ENCODE measurements around the gene PLEKHG5. TPM values are rescaled to one million over a fixed set of nuclear protein-coding genes. Genes with fewer than 3 reads are reported as not detected.

PLEKHG5 gene, protein sequence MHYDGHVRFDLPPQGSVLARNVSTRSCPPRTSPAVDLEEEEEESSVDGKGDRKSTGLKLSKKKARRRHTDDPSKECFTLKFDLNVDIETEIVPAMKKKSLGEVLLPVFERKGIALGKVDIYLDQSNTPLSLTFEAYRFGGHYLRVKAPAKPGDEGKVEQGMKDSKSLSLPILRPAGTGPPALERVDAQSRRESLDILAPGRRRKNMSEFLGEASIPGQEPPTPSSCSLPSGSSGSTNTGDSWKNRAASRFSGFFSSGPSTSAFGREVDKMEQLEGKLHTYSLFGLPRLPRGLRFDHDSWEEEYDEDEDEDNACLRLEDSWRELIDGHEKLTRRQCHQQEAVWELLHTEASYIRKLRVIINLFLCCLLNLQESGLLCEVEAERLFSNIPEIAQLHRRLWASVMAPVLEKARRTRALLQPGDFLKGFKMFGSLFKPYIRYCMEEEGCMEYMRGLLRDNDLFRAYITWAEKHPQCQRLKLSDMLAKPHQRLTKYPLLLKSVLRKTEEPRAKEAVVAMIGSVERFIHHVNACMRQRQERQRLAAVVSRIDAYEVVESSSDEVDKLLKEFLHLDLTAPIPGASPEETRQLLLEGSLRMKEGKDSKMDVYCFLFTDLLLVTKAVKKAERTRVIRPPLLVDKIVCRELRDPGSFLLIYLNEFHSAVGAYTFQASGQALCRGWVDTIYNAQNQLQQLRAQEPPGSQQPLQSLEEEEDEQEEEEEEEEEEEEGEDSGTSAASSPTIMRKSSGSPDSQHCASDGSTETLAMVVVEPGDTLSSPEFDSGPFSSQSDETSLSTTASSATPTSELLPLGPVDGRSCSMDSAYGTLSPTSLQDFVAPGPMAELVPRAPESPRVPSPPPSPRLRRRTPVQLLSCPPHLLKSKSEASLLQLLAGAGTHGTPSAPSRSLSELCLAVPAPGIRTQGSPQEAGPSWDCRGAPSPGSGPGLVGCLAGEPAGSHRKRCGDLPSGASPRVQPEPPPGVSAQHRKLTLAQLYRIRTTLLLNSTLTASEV
- 0.51 TPM for polyA plus RNA-seq (2013)

GRCh38 chr1:6491480-6491962, at the start of gene PLEKHG5:
PLEKHG5 (minus strand) TSS chr1:6491667; CDS start chr1:6477571, 14,096 bp downstream.
- H3K27ac ChIP-seq (ENCODE audit: insufficient read depth in 1 of 2, low read depth in 1 of 2, low read length in 2 of 2, poor library complexity in 1 of 2, severe bottlenecking in 2 of 2): no peak within 1 kb of the TSS
- ChIA-PET CTCF (interaction anchor here (0.5 to 4.7 kb wide), 5 partner anchors 12 to 155 kb away, joined by 3 to 20 read pairs (median 5); no protein-coding TSS in a partner anchor), POLR2A (no interaction called here)
- no peaks in the 10 kb centered on the region for H3K9me3 ChIP-seq (ENCODE audit: control extremely low read depth in 1 of 5, control insufficient read depth in 4 of 5, insufficient read depth in 2 of 5, low read depth in 1 of 5, low read length in 4 of 5)
- H3K4me3 ChIP-seq (ENCODE audit: control insufficient read depth in 1 of 7, extremely low read depth in 1 of 7, insufficient read depth in 4 of 7, low read depth in 2 of 7, low read length in 6 of 7): peak within 1 kb of the TSS; percentile 53 to 82 (median 63)
- WGBS (ENCODE audit: insufficient coverage): 100% methylated on average over 3 of the region's 6 CpGs
- H3K27me3 ChIP-seq (replicated peaks in 2 of 5; ENCODE audit: control insufficient read depth in 4 of 5, insufficient read depth in 5 of 5, low read length in 4 of 5): peaks cover 0 to 20% (median 10%) of the 10 kb centered on the region in 5 experiments
- peaks cover 0 to 30% (median 25%) of the 10 kb centered on the region in 4 experiments for H3K4me1 ChIP-seq (ENCODE audit: control extremely low read depth in 1 of 4, control insufficient read depth in 4 of 4, insufficient read depth in 4 of 4, low read length in 3 of 4)
- no peaks in the 10 kb centered on the region for H3K36me3 ChIP-seq (ENCODE audit: control insufficient read depth in 4 of 4, insufficient read depth in 4 of 4, low read length in 3 of 4)
- no peak for DNase-seq

GRCh38 chr1:6538956-6539355, 47.5 kb upstream of the PLEKHG5 start:
- Histone ChIP-seq H3K4me3 (ENCODE audit: control insufficient read depth in 1 of 7, extremely low read depth in 1 of 7, insufficient read depth in 4 of 7, low read depth in 2 of 7, low read length in 6 of 7) (no peak overlapping the region), H3K4me1 (ENCODE audit: control extremely low read depth in 1 of 4, control insufficient read depth in 4 of 4, insufficient read depth in 4 of 4, low read length in 3 of 4) (no peaks in the 10 kb centered on the region), H3K36me3 (ENCODE audit: control insufficient read depth in 4 of 4, insufficient read depth in 4 of 4, low read length in 3 of 4) (peaks cover 3 to 41% (median 22%) of the 10 kb centered on the region in 4 experiments), H3K9me3 (ENCODE audit: control extremely low read depth in 1 of 5, control insufficient read depth in 4 of 5, insufficient read depth in 2 of 5, low read depth in 1 of 5, low read length in 4 of 5) (no peaks in the 10 kb centered on the region), H3K27me3 (replicated peaks in 2 of 5; ENCODE audit: control insufficient read depth in 4 of 5, insufficient read depth in 5 of 5, low read length in 4 of 5) (no peaks in the 10 kb centered on the region), H3K27ac (ENCODE audit: insufficient read depth in 1 of 2, low read depth in 1 of 2, low read length in 2 of 2, poor library complexity in 1 of 2, severe bottlenecking in 2 of 2) (no peak overlapping the region)
- WGBS (ENCODE audit: insufficient coverage): 100% methylated on average over 1 of the region's 3 CpGs
- CTCF ChIA-PET: interaction anchor here (1.4 to 2.3 kb wide), 2 partner anchors 9 to 15 kb away, joined by 3 to 7 read pairs; partner anchors contain the start of gene NOL9
- POLR2A ChIA-PET: no interaction called here
- DNase-seq: no peak

DNA sequence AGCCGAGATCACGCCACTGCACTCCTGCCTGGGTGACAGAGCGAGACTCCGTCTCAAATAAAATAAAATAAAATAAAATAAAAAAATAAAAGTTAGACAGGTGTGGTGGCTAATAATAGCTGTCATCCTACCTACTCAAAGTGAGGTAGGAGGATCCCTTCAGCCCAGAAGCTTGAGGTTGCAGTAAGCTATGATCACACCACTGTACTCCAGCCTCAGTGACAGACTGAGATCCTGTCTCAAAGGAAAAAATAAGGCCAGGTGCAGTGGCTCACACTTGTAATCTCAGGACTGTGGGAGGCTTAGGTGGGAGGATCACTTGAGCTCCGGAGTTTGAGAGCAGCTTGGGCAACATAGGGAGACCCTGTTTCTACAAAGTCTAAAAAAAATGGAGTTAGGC, 44.8 kb upstream of the PLEKHG5 start:
- Histone ChIP-seq H3K4me3 (ENCODE audit: control insufficient read depth in 1 of 7, extremely low read depth in 1 of 7, insufficient read depth in 4 of 7, low read depth in 2 of 7, low read length in 6 of 7) (no peak overlapping the region), H3K27ac (ENCODE audit: insufficient read depth in 1 of 2, low read depth in 1 of 2, low read length in 2 of 2, poor library complexity in 1 of 2, severe bottlenecking in 2 of 2) (no peak overlapping the region), H3K4me1 (ENCODE audit: control extremely low read depth in 1 of 4, control insufficient read depth in 4 of 4, insufficient read depth in 4 of 4, low read length in 3 of 4) (no peaks in the 10 kb centered on the region), H3K27me3 (replicated peaks in 2 of 5; ENCODE audit: control insufficient read depth in 4 of 5, insufficient read depth in 5 of 5, low read length in 4 of 5) (no peaks in the 10 kb centered on the region), H3K9me3 (ENCODE audit: control extremely low read depth in 1 of 5, control insufficient read depth in 4 of 5, insufficient read depth in 2 of 5, low read depth in 1 of 5, low read length in 4 of 5) (no peaks in the 10 kb centered on the region), H3K36me3 (ENCODE audit: control insufficient read depth in 4 of 4, insufficient read depth in 4 of 4, low read length in 3 of 4) (peaks cover 15 to 49% (median 37%) of the 10 kb centered on the region in 4 experiments)
- no peak for DNase-seq
- no CpG with 5 or more reads among the region's 5 CpGs for WGBS (ENCODE audit: insufficient coverage)
- CTCF ChIA-PET: interaction anchor here (0.7 to 3.2 kb wide), 4 partner anchors 11 to 60 kb away, joined by 3 to 13 read pairs (median 5); no protein-coding TSS in a partner anchor
- POLR2A ChIA-PET: no interaction called here

DNA sequence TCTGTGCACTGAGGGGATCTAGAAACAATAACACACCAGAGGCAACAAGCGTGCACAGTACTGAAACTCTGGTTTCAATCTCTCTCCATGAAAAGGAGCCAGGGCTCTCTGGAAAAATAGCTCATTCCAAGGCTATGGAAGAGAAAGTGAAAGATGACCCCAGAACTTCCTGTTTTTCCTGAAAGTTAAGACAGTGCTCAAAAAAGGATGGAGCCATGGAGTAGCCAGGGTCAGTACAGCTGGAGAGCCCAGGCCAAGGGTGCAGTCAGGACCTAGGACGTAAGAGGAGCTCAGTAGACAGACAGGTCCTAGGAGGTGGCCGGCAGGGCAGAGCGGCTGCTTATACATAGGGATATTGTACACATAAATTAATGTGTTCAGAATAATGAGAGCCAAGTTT, 43.7 kb upstream of the PLEKHG5 start:
- H3K36me3 ChIP-seq (ENCODE audit: control insufficient read depth in 4 of 4, insufficient read depth in 4 of 4, low read length in 3 of 4): peaks cover 19 to 50% (median 42%) of the 10 kb centered on the region in 4 experiments
- no peak overlapping the region for H3K4me3 ChIP-seq (ENCODE audit: control insufficient read depth in 1 of 7, extremely low read depth in 1 of 7, insufficient read depth in 4 of 7, low read depth in 2 of 7, low read length in 6 of 7)
- H3K4me1 ChIP-seq (ENCODE audit: control extremely low read depth in 1 of 4, control insufficient read depth in 4 of 4, insufficient read depth in 4 of 4, low read length in 3 of 4): no peaks in the 10 kb centered on the region
- 100% methylated on average over 2 of the region's 4 CpGs for WGBS (ENCODE audit: insufficient coverage)
- CTCF ChIA-PET: interaction anchor here (0.7 to 3.2 kb wide), 3 partner anchors 10 to 49 kb away, joined by 3 to 13 read pairs (median 7); no protein-coding TSS in a partner anchor
- H3K9me3 ChIP-seq (ENCODE audit: control extremely low read depth in 1 of 5, control insufficient read depth in 4 of 5, insufficient read depth in 2 of 5, low read depth in 1 of 5, low read length in 4 of 5): no peaks in the 10 kb centered on the region
- DNase-seq: no peak
- no peaks in the 10 kb centered on the region for H3K27me3 ChIP-seq (replicated peaks in 2 of 5; ENCODE audit: control insufficient read depth in 4 of 5, insufficient read depth in 5 of 5, low read length in 4 of 5)
- POLR2A ChIA-PET: interaction anchor here (0.7 kb wide), 1 partner anchor 14 kb away, joined by 3 read pairs; no protein-coding TSS in a partner anchor
- H3K27ac ChIP-seq (ENCODE audit: insufficient read depth in 1 of 2, low read depth in 1 of 2, low read length in 2 of 2, poor library complexity in 1 of 2, severe bottlenecking in 2 of 2): no peak overlapping the region

DNA sequence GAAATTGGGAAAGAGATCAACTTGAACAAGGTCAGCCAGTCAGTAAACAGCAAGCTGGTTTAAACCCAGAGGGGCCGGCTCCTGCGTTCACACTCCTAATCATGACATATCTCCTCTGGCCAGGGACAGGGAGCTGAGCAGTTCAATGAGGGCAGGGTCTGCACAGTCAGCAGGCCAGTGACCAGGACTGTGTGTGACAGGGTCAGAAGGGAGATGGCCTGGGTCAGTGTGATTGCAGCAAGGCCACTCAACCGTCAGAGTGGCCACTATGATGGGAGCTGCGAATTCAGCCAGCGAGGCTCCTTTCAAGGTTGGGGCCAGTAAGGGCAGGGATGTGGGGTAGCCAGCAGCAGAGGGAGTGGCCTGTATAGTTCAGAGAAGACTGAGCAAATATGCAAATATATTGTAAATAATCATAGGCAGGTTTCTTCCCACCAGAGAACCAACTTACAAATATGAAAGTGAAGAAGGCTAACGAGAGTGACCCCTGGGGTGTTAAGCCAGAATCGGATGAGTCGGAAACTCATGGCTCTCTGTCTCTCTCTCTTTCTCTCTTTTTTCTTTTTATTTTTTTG, 42.9 kb upstream of the PLEKHG5 start:
- H3K27me3 ChIP-seq (replicated peaks in 2 of 5; ENCODE audit: control insufficient read depth in 4 of 5, insufficient read depth in 5 of 5, low read length in 4 of 5): no peaks in the 10 kb centered on the region
- peaks cover 19 to 54% (median 42%) of the 10 kb centered on the region in 4 experiments for H3K36me3 ChIP-seq (ENCODE audit: control insufficient read depth in 4 of 4, insufficient read depth in 4 of 4, low read length in 3 of 4)
- H3K4me3 ChIP-seq (ENCODE audit: control insufficient read depth in 1 of 7, extremely low read depth in 1 of 7, insufficient read depth in 4 of 7, low read depth in 2 of 7, low read length in 6 of 7): no peak overlapping the region
- DNase-seq: no peak
- WGBS (ENCODE audit: insufficient coverage): 100% methylated on average over 7 of the region's 8 CpGs
- POLR2A ChIA-PET: no interaction called here
- no peaks in the 10 kb centered on the region for H3K4me1 ChIP-seq (ENCODE audit: control extremely low read depth in 1 of 4, control insufficient read depth in 4 of 4, insufficient read depth in 4 of 4, low read length in 3 of 4)
- H3K27ac ChIP-seq (ENCODE audit: insufficient read depth in 1 of 2, low read depth in 1 of 2, low read length in 2 of 2, poor library complexity in 1 of 2, severe bottlenecking in 2 of 2): no peak overlapping the region
- H3K9me3 ChIP-seq (ENCODE audit: control extremely low read depth in 1 of 5, control insufficient read depth in 4 of 5, insufficient read depth in 2 of 5, low read depth in 1 of 5, low read length in 4 of 5): no peaks in the 10 kb centered on the region
- CTCF ChIA-PET: interaction anchor here (1.2 to 3.2 kb wide), 2 partner anchors 12 to 19 kb away, joined by 3 to 13 read pairs; no protein-coding TSS in a partner anchor

GRCh38 chr1:6531996-6532395, 40.5 kb upstream of the PLEKHG5 start:
- no peak overlapping the region for H3K4me3 ChIP-seq (ENCODE audit: control insufficient read depth in 1 of 7, extremely low read depth in 1 of 7, insufficient read depth in 4 of 7, low read depth in 2 of 7, low read length in 6 of 7)
- WGBS (ENCODE audit: insufficient coverage): 92% methylated on average over 4 of the region's 5 CpGs
- peaks cover 26 to 64% (median 54%) of the 10 kb centered on the region in 4 experiments for H3K36me3 ChIP-seq (ENCODE audit: control insufficient read depth in 4 of 4, insufficient read depth in 4 of 4, low read length in 3 of 4)
- POLR2A ChIA-PET: no interaction called here
- H3K27ac ChIP-seq (ENCODE audit: insufficient read depth in 1 of 2, low read depth in 1 of 2, low read length in 2 of 2, poor library complexity in 1 of 2, severe bottlenecking in 2 of 2): no peak overlapping the region
- H3K9me3 ChIP-seq (ENCODE audit: control extremely low read depth in 1 of 5, control insufficient read depth in 4 of 5, insufficient read depth in 2 of 5, low read depth in 1 of 5, low read length in 4 of 5): no peaks in the 10 kb centered on the region
- H3K27me3 ChIP-seq (replicated peaks in 2 of 5; ENCODE audit: control insufficient read depth in 4 of 5, insufficient read depth in 5 of 5, low read length in 4 of 5): no peaks in the 10 kb centered on the region
- CTCF ChIA-PET: no interaction called here
- no peak for DNase-seq
- H3K4me1 ChIP-seq (ENCODE audit: control extremely low read depth in 1 of 4, control insufficient read depth in 4 of 4, insufficient read depth in 4 of 4, low read length in 3 of 4): no peaks in the 10 kb centered on the region

Measured in common myeloid progenitor, CD34-positive (primary cell).